HepG2 (cell line): ENCODE measurements around the gene METTL23. TPM values are rescaled to one million over a fixed set of nuclear protein-coding genes. Genes with fewer than 3 reads are reported as not detected.

ENCODE experiments used
- HMGXB3 ChIP-seq: sonication (generic); formaldehyde crosslinking; IDR thresholded peaks from 2 replicates; pipeline ENCODE4 v1.4.0; 2020; ENCODE audit warnings: missing genetic modification reagents, borderline replicate concordance
- MLXIP ChIP-seq: sonication (generic); formaldehyde crosslinking; IDR thresholded peaks from 2 replicates; pipeline ENCODE4 v1.9.0; 2021; ENCODE audit warnings: missing genetic modification reagents, borderline replicate concordance
- MYC ChIP-seq: sonication (generic); formaldehyde crosslinking; IDR thresholded peaks from 2 replicates; pipeline ENCODE4 v1.9.0; 2021; ENCODE audit warnings: missing genetic modification reagents, borderline replicate concordance
- RFXAP ChIP-seq: sonication (generic); formaldehyde crosslinking; IDR thresholded peaks from 2 replicates; pipeline ENCODE4 v1.4.0; 2020; ENCODE audit warnings: missing genetic modification reagents, borderline replicate concordance
- RXRB ChIP-seq: IDR thresholded peaks from 2 replicates; pipeline ENCODE4 v1.6.1; 2016; ENCODE audit warnings: borderline replicate concordance, missing genetic modification reagents, missing compliant biosample characterization
- SOX13 ChIP-seq, 3 experiments: fragments of 450-650 bp in 1 of 3; sonication (generic) in 1 of 3; formaldehyde crosslinking in 1 of 3; IDR thresholded peaks in 2 of 3; conservative IDR thresholded peaks in 1 of 3; 2 replicates each; pipeline versions ENCODE4 v1.5.0 to v1.6.1; 2016 to 2020; ENCODE audit warnings: antibody characterized with exemption in 1 of 3, mild to moderate bottlenecking in 1 of 3, missing compliant biosample characterization in 1 of 3, missing genetic modification reagents in 1 of 3, moderate library complexity in 1 of 3
- ZBTB46 ChIP-seq: sonication (generic); formaldehyde crosslinking; IDR thresholded peaks from 2 replicates; pipeline ENCODE4 v1.4.0; 2020; ENCODE audit warnings: mild to moderate bottlenecking, missing genetic modification reagents, borderline replicate concordance
- ZNF407 ChIP-seq: sonication (generic); formaldehyde crosslinking; IDR thresholded peaks from one replicate; pipeline ENCODE4 v1.5.1; 2020; ENCODE audit warnings: mild to moderate bottlenecking, missing genetic modification reagents; ENCODE audit errors: not compliant biosample characterization
- ZSCAN12 ChIP-seq: sonication (generic); formaldehyde crosslinking; IDR thresholded peaks from 2 replicates; pipeline ENCODE4 v1.9.0; 2021; ENCODE audit warnings: mild to moderate bottlenecking, missing genetic modification reagents
- polyA plus RNA-seq, 8 experiments: library from polyadenylated mRNA; depleted of rRNA in 3 of 8; stranded (reverse) in 7 of 8; unstranded in 1 of 8; fragments of >200 nt; fragmentation: Illumina TruSeq in 4 of 8; extraction: Trizol in 4 of 8; gene quantifications; 2 replicates each; pipeline versions ENCODE4 v1.2.1 to v1.2.3, GENCODE V29; 2011 to 2016; ENCODE audit warnings: low read depth in 4 of 8, missing spikeins in 1 of 8, mixed read lengths in 1 of 8; ENCODE audit not compliant: insufficient read depth in 1 of 8
- total RNA-seq, 5 experiments: library from RNA; depleted of rRNA; stranded (reverse); fragments of >200 nt; fragmentation: Illumina TruSeq; extraction: Trizol; gene quantifications; 2 replicates each; pipeline ENCODE4 v1.2.3, GENCODE V29; 2016; ENCODE audit warnings: low read depth in 1 of 5

Gene METTL23
- total and polyA plus RNA-seq, 2 of the 13 experiments (the other 11 are each of a cell fraction or from before 2014, with no cell fraction given) = 39.9 to 104 TPM

GRCh38 chr17:76737082-76737675 lies 10.5 kb downstream of the METTL23 start, which contains the start of gene SRSF2 (continued):
- TF ChIP-seq RXRB = peak; percentile 78; the same call in 1 of the 2 replicates
- peak; percentile 96; the same call in 1 of the 2 replicates for TF ChIP-seq ZSCAN12 (CRISPR knock-in tag)
- peak; percentile 49 for TF ChIP-seq ZNF407
- TF ChIP-seq RFXAP (CRISPR knock-in tag) = peak; percentile 73; the same call in 1 of the 2 replicates
- TF ChIP-seq MYC = peak; percentile 90
- peak; percentile 16; the same call in 1 of the 2 replicates for TF ChIP-seq SOX13 (IDR thresholded peaks at IDR 0.05)
- peak in 1 of 2 experiments; percentile 40; a peak in 1 of 4 replicates for TF ChIP-seq SOX13 (CRISPR knock-in tag; conservative IDR thresholded peaks at IDR 0.05 in 1 of 2, IDR thresholded peaks at IDR 0.05 in 1 of 2)
- no peak for TF ChIP-seq ZBTB46 (CRISPR knock-in tag)
- peak; percentile 85; the same call in 1 of the 2 replicates for TF ChIP-seq MLXIP (CRISPR knock-in tag)
- TF ChIP-seq HMGXB3 (CRISPR knock-in tag) = peak; percentile 66; the same call in 1 of the 2 replicates
